ENCODE results near the gene FKBP2.

Gene FKBP2

DNA sequence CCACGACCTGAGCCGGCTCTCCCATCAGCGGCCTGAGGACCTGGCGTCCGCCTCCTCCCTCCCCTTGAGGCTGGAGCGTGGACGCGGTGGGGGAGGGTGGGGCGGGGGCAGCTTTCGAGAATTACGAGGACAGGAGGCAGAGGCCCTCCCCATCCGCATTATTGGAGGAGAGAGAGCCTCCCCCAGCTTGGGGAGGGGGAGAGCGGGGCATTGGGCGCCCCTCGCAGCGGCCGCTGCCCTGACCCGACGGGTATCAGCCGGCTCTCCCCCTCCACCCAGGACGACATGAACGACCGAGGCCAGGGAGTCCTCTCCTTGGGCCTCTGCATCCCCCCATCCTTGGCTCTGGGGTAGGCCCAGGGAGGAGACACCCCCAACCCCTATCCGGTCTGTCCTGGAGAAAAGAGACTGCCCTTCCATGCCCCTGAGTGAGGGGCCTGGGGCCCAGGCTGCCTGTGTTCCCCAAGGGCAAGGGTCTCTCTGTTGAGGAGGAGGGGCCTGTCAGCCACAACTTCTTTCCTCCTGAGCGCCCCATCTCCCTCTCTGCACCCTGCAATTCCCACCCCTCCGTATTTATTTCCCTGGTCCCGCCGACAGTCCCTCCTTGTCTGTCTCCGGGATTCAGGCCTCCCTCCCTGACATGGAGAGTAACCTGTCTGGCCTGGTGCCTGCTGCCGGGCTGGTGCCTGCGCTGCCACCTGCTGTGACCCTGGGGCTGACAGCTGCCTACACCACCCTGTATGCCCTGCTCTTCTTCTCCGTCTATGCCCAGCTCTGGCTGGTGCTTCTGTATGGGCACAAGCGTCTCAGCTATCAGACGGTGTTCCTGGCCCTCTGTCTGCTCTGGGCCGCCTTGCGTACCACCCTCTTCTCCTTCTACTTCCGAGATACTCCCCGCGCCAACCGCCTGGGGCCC lies 45.2 kb downstream of the FKBP2 start:
- no peak for DNase-seq (ENCODE audit: low read depth)

DNA sequence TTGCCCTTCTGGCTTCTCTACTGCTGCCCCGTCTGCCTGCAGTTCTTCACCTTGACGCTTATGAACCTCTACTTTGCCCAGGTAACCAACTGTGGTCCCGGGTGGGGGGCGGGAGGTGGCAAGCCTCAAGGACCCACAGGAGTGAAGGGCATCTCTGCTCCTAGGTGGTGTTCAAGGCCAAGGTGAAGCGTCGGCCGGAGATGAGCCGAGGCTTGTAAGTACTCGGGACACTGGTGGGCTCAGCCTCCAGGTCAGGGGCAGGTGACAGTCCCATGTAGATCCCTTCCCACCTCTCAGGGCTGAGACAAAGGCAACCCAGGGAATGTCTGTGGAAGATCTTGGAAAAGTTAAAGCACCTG lies 45.9 kb downstream of the FKBP2 start:
- no peak overlapping the region for H3K4me3 ChIP-seq (ENCODE audit: low read length)
- no peaks in the 10 kb centered on the region for H3K9me3 ChIP-seq (ENCODE audit: control insufficient read depth, low read length)
- H3K9ac ChIP-seq (ENCODE audit: low read length) = no peak overlapping the region
- DNase-seq (ENCODE audit: low read depth) = no peak
- H3K36me3 ChIP-seq (ENCODE audit: control insufficient read depth, insufficient read depth, low read length, severe bottlenecking) = peaks cover 4% of the 10 kb centered on the region
- peaks cover 16% of the 10 kb centered on the region for H3K4me1 ChIP-seq (ENCODE audit: control insufficient read depth, insufficient read depth, low read length)
- no peaks in the 10 kb centered on the region for H3K27me3 ChIP-seq (replicated peaks; ENCODE audit: control insufficient read depth, insufficient read depth, low read length)

More for the DNA sequence above, 45.2 kb downstream of the FKBP2 start:
- Histone ChIP-seq H3K4me1 (ENCODE audit: control insufficient read depth, insufficient read depth, low read length) (peaks cover 16% of the 10 kb centered on the region), H3K4me3 (ENCODE audit: low read length) (peak overlapping the region; percentile 91), H3K9ac (ENCODE audit: low read length) (peak overlapping the region; percentile 96), H3K36me3 (ENCODE audit: control insufficient read depth, insufficient read depth, low read length, severe bottlenecking) (peaks cover 4% of the 10 kb centered on the region), H3K9me3 (ENCODE audit: control insufficient read depth, low read length) (no peaks in the 10 kb centered on the region), H3K27me3 (replicated peaks; ENCODE audit: control insufficient read depth, insufficient read depth, low read length) (no peaks in the 10 kb centered on the region)

GRCh38 chr11:64287676-64288352 lies 46.9 kb downstream of the FKBP2 start:
- Histone ChIP-seq H3K4me3 (ENCODE audit: low read length) (no peak overlapping the region), H3K9me3 (ENCODE audit: control insufficient read depth, low read length) (no peaks in the 10 kb centered on the region), H3K4me1 (ENCODE audit: control insufficient read depth, insufficient read depth, low read length) (peaks cover 16% of the 10 kb centered on the region), H3K9ac (ENCODE audit: low read length) (no peak overlapping the region), H3K36me3 (ENCODE audit: control insufficient read depth, insufficient read depth, low read length, severe bottlenecking) (no peaks in the 10 kb centered on the region), H3K27me3 (replicated peaks; ENCODE audit: control insufficient read depth, insufficient read depth, low read length) (peaks cover 5% of the 10 kb centered on the region)
- no peak for DNase-seq (ENCODE audit: low read depth)

DNA sequence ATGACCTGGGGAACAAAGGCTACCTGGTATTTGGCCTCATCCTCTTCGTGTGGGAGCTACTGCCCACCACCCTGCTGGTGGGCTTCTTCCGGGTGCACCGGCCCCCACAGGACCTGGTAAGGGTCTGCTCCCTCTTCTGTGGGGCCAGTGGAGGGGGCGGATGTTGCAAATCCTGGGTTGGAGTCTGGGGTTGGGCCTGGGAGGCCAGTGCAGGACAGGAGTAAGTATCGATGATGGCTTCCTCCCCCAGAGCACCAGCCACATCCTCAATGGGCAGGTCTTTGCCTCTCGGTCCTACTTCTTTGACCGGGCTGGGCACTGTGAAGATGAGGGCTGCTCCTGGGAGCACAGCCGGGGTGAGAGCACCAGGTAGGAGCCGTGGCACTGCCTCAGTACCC lies 47.5 kb downstream of the FKBP2 start:
- Histone ChIP-seq H3K9me3 (ENCODE audit: control insufficient read depth, low read length) (no peaks in the 10 kb centered on the region), H3K4me1 (ENCODE audit: control insufficient read depth, insufficient read depth, low read length) (peaks cover 16% of the 10 kb centered on the region), H3K36me3 (ENCODE audit: control insufficient read depth, insufficient read depth, low read length, severe bottlenecking) (no peaks in the 10 kb centered on the region), H3K9ac (ENCODE audit: low read length) (no peak overlapping the region), H3K27me3 (replicated peaks; ENCODE audit: control insufficient read depth, insufficient read depth, low read length) (peaks cover 10% of the 10 kb centered on the region), H3K4me3 (ENCODE audit: low read length) (no peak overlapping the region)
- DNase-seq (ENCODE audit: low read depth) = no peak

DNA sequence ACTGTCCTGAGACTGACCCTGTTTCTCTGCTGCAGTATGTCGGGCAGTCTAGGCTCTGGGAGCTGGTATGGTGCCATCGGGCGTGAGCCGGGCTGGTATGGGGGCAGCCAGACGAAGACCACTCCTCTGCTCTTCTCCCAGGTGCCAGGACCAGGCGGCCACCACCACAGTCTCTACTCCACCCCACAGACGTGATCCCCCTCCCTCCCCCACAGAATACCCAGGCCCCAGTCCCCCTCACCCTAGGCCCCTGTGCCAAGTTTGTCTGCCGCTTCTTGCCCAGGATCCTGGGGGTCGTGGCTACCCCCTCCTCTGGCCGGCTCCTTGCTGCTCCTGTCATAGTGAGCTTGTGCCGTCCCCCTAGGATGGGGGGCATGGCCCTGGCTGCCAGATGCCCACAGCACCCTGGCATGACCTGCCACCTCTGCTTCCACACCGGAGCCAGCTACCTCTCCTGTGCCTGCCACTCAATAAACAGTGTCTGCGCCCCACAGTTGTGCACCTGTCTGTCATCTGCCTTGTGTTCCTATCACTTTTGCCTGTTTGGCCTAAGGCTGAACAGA lies 48.2 kb downstream of the FKBP2 start:
- Histone ChIP-seq H3K4me1 (ENCODE audit: control insufficient read depth, insufficient read depth, low read length) (peaks cover 11% of the 10 kb centered on the region), H3K36me3 (ENCODE audit: control insufficient read depth, insufficient read depth, low read length, severe bottlenecking) (no peaks in the 10 kb centered on the region), H3K9ac (ENCODE audit: low read length) (no peak overlapping the region), H3K4me3 (ENCODE audit: low read length) (no peak overlapping the region), H3K27me3 (replicated peaks; ENCODE audit: control insufficient read depth, insufficient read depth, low read length) (peaks cover 14% of the 10 kb centered on the region), H3K9me3 (ENCODE audit: control insufficient read depth, low read length) (no peaks in the 10 kb centered on the region)
- no peak for DNase-seq (ENCODE audit: low read depth)

DNA sequence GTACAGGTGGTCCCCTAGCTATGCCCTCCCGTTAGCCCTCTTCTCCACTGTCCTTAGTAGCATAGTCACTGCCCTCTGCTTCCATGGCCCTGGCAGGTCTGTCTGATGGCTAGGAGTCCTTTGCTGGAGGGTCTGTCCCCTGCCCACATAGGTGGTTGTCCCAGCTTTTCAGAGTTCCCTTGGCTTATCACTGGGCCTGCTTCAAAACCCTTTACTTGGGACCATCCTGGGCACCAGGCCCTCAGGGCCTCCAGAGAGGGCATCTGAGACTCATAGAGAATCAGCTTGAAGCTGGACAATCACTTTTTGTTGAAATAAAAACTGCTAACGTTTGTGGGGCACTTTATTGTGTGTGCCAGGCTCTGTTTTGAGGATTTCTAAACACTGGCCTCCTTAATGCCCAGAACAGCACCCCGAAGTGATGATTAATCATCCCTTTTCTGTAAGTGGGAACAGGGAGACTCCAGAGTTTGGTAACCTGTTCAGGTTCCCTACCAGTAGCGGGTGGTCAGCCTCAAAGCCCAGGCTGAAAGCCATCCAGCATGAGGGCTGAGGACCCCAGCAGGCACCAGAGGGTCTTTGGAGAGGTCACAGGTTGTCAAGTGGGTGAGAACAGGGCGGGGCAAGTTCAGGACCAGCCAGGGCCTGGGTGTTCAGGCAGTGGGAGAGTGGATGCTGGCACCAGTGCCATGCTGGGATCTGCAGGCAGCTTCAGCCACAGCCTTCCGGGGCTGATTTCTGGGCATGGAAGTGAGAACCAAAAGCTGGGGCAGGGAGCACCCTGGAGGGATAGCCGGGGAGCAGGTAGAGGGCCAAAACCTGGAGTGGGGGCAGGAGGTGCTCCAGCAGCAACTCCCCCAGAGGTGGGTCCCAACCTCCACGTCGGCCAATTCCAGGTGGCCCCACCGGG lies 49.7 kb downstream of the FKBP2 start:
- no peak for DNase-seq (ENCODE audit: low read depth)
- no peaks in the 10 kb centered on the region for H3K9me3 ChIP-seq (ENCODE audit: control insufficient read depth, low read length)
- H3K4me3 ChIP-seq (ENCODE audit: low read length) = no peak overlapping the region
- H3K4me1 ChIP-seq (ENCODE audit: control insufficient read depth, insufficient read depth, low read length) = peaks cover 8% of the 10 kb centered on the region
- no peaks in the 10 kb centered on the region for H3K36me3 ChIP-seq (ENCODE audit: control insufficient read depth, insufficient read depth, low read length, severe bottlenecking)
- H3K9ac ChIP-seq (ENCODE audit: low read length) = no peak overlapping the region
- H3K27me3 ChIP-seq (replicated peaks; ENCODE audit: control insufficient read depth, insufficient read depth, low read length) = peaks cover 17% of the 10 kb centered on the region

DNA sequence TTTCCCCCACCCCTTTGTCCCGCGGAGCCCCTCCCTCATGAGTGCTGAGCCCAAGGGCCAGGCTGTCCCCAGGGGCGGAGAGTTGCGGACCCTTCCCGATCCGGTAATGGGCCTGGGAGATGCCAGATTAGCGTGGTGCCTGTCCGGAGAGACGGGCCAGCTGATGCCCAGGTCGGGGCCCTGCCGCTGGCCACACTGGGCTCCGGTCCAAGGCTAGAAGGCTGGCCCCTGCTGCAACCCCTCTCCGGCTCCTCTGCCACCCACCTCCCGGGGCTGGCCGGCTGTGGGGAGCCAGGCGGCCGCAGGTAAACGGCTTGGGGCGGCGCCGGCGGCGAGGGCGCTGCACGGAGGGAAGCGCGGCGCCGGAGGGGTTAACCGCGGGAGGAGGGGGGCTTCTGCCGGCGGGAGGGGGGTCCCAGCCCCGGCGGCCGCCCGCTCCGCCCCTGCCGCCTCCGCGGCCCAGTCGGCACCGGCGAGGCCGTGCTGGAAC lies 50.4 kb downstream of the FKBP2 start, which contains the start of gene KCNK4:
Gene KCNK4, plus strand, starts transcription at position 41 of the 490 bp plus-strand sequence. CDS start 1,717 bp downstream, outside the sequence.
- Histone ChIP-seq H3K9ac (ENCODE audit: low read length) (peak within 1 kb of the TSS; percentile 34), H3K27me3 (replicated peaks; ENCODE audit: control insufficient read depth, insufficient read depth, low read length) (peaks cover 20% of the 10 kb centered on the region), H3K9me3 (ENCODE audit: control insufficient read depth, low read length) (no peaks in the 10 kb centered on the region), H3K4me3 (ENCODE audit: low read length) (peak within 1 kb of the TSS; percentile 62), H3K4me1 (ENCODE audit: control insufficient read depth, insufficient read depth, low read length) (peaks cover 4% of the 10 kb centered on the region), H3K36me3 (ENCODE audit: control insufficient read depth, insufficient read depth, low read length, severe bottlenecking) (no peaks in the 10 kb centered on the region)
- DNase-seq (ENCODE audit: low read depth) = no peak

DNA sequence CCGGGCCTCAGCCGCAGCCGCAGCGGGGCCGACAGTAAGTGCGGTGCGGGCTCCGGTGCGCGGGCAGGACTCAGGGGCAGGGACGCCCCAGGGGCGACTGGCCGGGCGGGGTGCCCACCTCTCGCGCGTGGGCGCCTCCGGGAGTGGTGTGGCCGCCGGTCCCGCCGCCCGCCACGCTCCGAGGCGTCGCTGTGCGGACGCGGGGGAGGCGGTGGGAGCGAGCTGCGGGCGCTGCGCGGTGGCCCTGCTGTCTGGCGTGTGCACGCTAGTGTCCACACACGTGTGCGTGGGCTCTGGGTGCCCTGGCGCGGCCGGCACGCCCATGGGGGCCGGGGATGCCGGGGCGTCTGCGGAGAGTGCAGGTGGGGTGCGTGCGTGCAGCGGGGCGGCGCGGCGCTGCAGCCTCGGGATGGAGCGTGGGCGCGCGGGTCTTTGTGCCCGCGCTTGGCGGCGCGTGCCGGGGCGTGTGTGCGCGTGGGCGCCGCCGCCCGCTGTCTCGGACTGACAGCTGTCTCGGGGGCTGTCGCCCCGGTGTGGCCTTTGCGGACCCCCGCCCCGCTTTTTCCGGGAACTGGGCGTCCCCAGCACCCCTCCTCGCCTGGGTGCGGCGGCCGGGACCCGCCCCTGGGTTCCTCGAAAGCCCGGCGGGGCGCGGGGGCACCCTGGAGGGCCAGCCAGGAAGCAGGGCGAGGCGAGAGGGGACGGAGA lies 51.0 kb downstream of the FKBP2 start:
- Histone ChIP-seq H3K4me3 (ENCODE audit: low read length) (peak overlapping the region; percentile 62), H3K4me1 (ENCODE audit: control insufficient read depth, insufficient read depth, low read length) (no peaks in the 10 kb centered on the region), H3K9me3 (ENCODE audit: control insufficient read depth, low read length) (no peaks in the 10 kb centered on the region), H3K27me3 (replicated peaks; ENCODE audit: control insufficient read depth, insufficient read depth, low read length) (peaks cover 26% of the 10 kb centered on the region), H3K36me3 (ENCODE audit: control insufficient read depth, insufficient read depth, low read length, severe bottlenecking) (no peaks in the 10 kb centered on the region), H3K9ac (ENCODE audit: low read length) (peak overlapping the region; percentile 34)
- DNase-seq (ENCODE audit: low read depth) = peak; percentile 43

- peak overlapping the region; percentile 62 for H3K4me3 ChIP-seq (ENCODE audit: low read length)
- H3K27me3 ChIP-seq (replicated peaks; ENCODE audit: control insufficient read depth, insufficient read depth, low read length) = peaks cover 33% of the 10 kb centered on the region
- no peak for DNase-seq (ENCODE audit: low read depth)
- H3K9me3 ChIP-seq (ENCODE audit: control insufficient read depth, low read length) = no peaks in the 10 kb centered on the region
- no peaks in the 10 kb centered on the region for H3K4me1 ChIP-seq (ENCODE audit: control insufficient read depth, insufficient read depth, low read length)
- H3K9ac ChIP-seq (ENCODE audit: low read length) = peak overlapping the region; percentile 34
- no peaks in the 10 kb centered on the region for H3K36me3 ChIP-seq (ENCODE audit: control insufficient read depth, insufficient read depth, low read length, severe bottlenecking)
Observed at GRCh38 chr11:64292460-64293254, 51.8 kb downstream of the FKBP2 start.

All from adipocyte (in vitro differentiated cells).